ENCODE data around the gene TIMM23.
"Not testable (repeated sequence)": the region's sequence is repeated elsewhere in the genome, so short reads cannot be mapped to it uniquely, and the experiment has no call there.

The TIMM23 gene

GRCh38 chr10:45972106-45972812 is at the start of gene TIMM23:
Gene TIMM23 (plus strand): TSS chr10:45972489. CDS start chr10:45972625, 136 bp downstream.
- peak; percentile 93 for DNase-seq (ENCODE audit: low read depth, low spot score)

GRCh38 chr10:45926790-45927189 is 45.5 kb upstream of the TIMM23 start:
- not testable (repeated sequence) for DNase-seq (ENCODE audit: low read depth, low spot score)

- DNase-seq (ENCODE audit: low read depth, low spot score) = not testable (repeated sequence)
These were observed 41.0 kb upstream of the TIMM23 start for GRCh38 chr10:45931305-45931704.

- DNase-seq (ENCODE audit: low read depth, low spot score) = not testable (repeated sequence)
These were observed 37.5 kb upstream of the TIMM23 start for GRCh38 chr10:45934788-45935187.

GRCh38 chr10:45939176-45939697 is 33.1 kb upstream of the TIMM23 start:
- DNase-seq (ENCODE audit: low read depth, low spot score) = not testable (repeated sequence)

GRCh38 chr10:45941196-45941595 is 31.1 kb upstream of the TIMM23 start:
- DNase-seq (ENCODE audit: low read depth, low spot score) = not testable (repeated sequence)

GRCh38 chr10:45945476-45945875 is 26.8 kb upstream of the TIMM23 start:
- not testable (repeated sequence) for DNase-seq (ENCODE audit: low read depth, low spot score)

- not testable (repeated sequence) for DNase-seq (ENCODE audit: low read depth, low spot score)
These were observed 24.9 kb upstream of the TIMM23 start for GRCh38 chr10:45947363-45947762.

- DNase-seq (ENCODE audit: low read depth, low spot score) = not testable (repeated sequence)
These were observed 23.5 kb upstream of the TIMM23 start for GRCh38 chr10:45948801-45949200.

GRCh38 chr10:45954367-45954766 is 17.9 kb upstream of the TIMM23 start:
- DNase-seq (ENCODE audit: low read depth, low spot score) = not testable (repeated sequence)

GRCh38 chr10:45956634-45957033 is 15.7 kb upstream of the TIMM23 start:
- peak; percentile 16 for DNase-seq (ENCODE audit: low read depth, low spot score)

- DNase-seq (ENCODE audit: low read depth, low spot score) = not testable (repeated sequence)
These were observed 14.4 kb upstream of the TIMM23 start for GRCh38 chr10:45957928-45958327.

- DNase-seq (ENCODE audit: low read depth, low spot score) = not testable (repeated sequence)
These were observed 9.4 kb upstream of the TIMM23 start for GRCh38 chr10:45962686-45963452.

GRCh38 chr10:45971019-45971418 is 1.3 kb upstream of the TIMM23 start:
- DNase-seq (ENCODE audit: low read depth, low spot score) = not testable (repeated sequence)

- peak; percentile 23 for DNase-seq (ENCODE audit: low read depth, low spot score)
These were observed 565 bp upstream of the TIMM23 start for GRCh38 chr10:45971742-45972105.

GRCh38 chr10:45972813-45973169 is 502 bp downstream of the TIMM23 start:
- DNase-seq (ENCODE audit: low read depth, low spot score) = peak; percentile 35

- DNase-seq (ENCODE audit: low read depth, low spot score) = not testable (repeated sequence)
These were observed 1.8 kb downstream of the TIMM23 start for GRCh38 chr10:45974041-45974440.

GRCh38 chr10:45978554-45978953 is 6.3 kb downstream of the TIMM23 start:
- not testable (repeated sequence) for DNase-seq (ENCODE audit: low read depth, low spot score)

- DNase-seq (ENCODE audit: low read depth, low spot score) = not testable (repeated sequence)
These were observed 9.1 kb downstream of the TIMM23 start for GRCh38 chr10:45981367-45981766.

GRCh38 chr10:45983538-45984186 is 11.4 kb downstream of the TIMM23 start:
- peak; percentile 63 for DNase-seq (ENCODE audit: low read depth, low spot score)

- peak; percentile 29 for DNase-seq (ENCODE audit: low read depth, low spot score)
These were observed 12.2 kb downstream of the TIMM23 start for GRCh38 chr10:45984473-45984872.

- not testable (repeated sequence) for DNase-seq (ENCODE audit: low read depth, low spot score)
These were observed 13.3 kb downstream of the TIMM23 start for GRCh38 chr10:45985590-45985989.
